Gastroesophageal sphincter (tissue), 3 donors: ENCODE results near the gene SLC30A3.

Experiments
- EP300 ChIP-seq: sonication (generic); formaldehyde crosslinking; IDR thresholded peaks from one replicate; pipeline ENCODE4 v1.6.1; 2017; ENCODE audit warnings: antibody characterized with exemption, mild to moderate bottlenecking
- POLR2AphosphoS5 ChIP-seq: sonication (generic); formaldehyde crosslinking; IDR thresholded peaks from one replicate; pipeline ENCODE4 v1.6.1; 2017; ENCODE audit warnings: antibody characterized with exemption
- TF ChIP-seq, protein P1 (sequence below), 4 experiments: fragments of 200-600 bp in 2 of 4; fragments of 450-650 bp in 2 of 4; sonication (generic) in 1 of 4; IDR thresholded peaks; one replicate each; pipeline ENCODE4 v1.5.1; 2017 to 2019; ENCODE audit warnings: antibody characterized with exemption in 4 of 4, mild to moderate bottlenecking in 2 of 4, moderate library complexity in 2 of 4

DNA sequence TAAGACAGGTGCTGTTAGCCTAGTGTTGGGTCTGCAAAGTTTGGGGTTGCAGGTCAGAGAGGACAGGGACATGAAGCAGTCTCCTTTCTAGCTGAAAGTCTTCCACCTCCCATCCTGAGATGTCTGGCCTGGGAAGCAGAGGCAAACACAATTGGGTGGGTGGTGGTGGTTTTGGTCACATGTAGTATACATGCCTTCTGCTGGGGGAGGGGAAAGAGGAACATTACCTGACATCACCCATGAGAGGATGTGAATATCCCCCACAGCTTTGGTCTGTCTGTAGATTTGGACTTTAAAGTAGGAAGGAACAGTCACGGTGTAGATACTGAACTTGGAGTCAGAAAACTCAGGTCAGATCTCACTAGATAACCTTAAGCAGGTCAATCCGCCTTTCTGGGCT lies 7.8 kb upstream of the SLC30A3 start:
- no peak for TF ChIP-seq POLR2AphosphoS5
- TF ChIP-seq, protein P1, sequence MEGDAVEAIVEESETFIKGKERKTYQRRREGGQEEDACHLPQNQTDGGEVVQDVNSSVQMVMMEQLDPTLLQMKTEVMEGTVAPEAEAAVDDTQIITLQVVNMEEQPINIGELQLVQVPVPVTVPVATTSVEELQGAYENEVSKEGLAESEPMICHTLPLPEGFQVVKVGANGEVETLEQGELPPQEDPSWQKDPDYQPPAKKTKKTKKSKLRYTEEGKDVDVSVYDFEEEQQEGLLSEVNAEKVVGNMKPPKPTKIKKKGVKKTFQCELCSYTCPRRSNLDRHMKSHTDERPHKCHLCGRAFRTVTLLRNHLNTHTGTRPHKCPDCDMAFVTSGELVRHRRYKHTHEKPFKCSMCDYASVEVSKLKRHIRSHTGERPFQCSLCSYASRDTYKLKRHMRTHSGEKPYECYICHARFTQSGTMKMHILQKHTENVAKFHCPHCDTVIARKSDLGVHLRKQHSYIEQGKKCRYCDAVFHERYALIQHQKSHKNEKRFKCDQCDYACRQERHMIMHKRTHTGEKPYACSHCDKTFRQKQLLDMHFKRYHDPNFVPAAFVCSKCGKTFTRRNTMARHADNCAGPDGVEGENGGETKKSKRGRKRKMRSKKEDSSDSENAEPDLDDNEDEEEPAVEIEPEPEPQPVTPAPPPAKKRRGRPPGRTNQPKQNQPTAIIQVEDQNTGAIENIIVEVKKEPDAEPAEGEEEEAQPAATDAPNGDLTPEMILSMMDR (IDR thresholded peaks at IDR 0.05) = no peak
- no peak for TF ChIP-seq EP300
